Left forelimb (tissue), 1 donor: Measurements from ENCODE around the gene CLCNKB.
A peak's percentile ranks its signal among the peaks of the same experiment; 100 is the strongest.
"Not testable (repeated sequence)": the region's sequence is repeated elsewhere in the genome, so short reads cannot be mapped to it uniquely, and the experiment has no call there.

ENCODE experiments used
- DNase-seq: peaks from one replicate; pipeline ENCODE4 v3.0.0-alpha.2; 2018; ENCODE audit warnings: low spot score

CLCNKB gene

GRCh38 chr1:16043521-16043920 is at the start of gene CLCNKB:
CLCNKB (plus strand) TSS chr1:16043782; CDS start chr1:16044493, 711 bp downstream.
- no peak for DNase-seq

- DNase-seq = no peak
Measured at GRCh38 chr1:15994081-15994480, 49.5 kb upstream of the CLCNKB start.

- no peak for DNase-seq
Measured at GRCh38 chr1:15994590-15995351, 48.8 kb upstream of the CLCNKB start.

- no peak for DNase-seq
Measured at GRCh38 chr1:15997076-15997585, 46.5 kb upstream of the CLCNKB start.

GRCh38 chr1:15997637-15998280 is 45.8 kb upstream of the CLCNKB start:
- DNase-seq = no peak

- DNase-seq = no peak
Measured at GRCh38 chr1:15998929-15999328, 44.7 kb upstream of the CLCNKB start.

- DNase-seq = not testable (repeated sequence)
Measured at GRCh38 chr1:16001274-16001673, 42.3 kb upstream of the CLCNKB start.

GRCh38 chr1:16005597-16005996 is 38.0 kb upstream of the CLCNKB start:
- DNase-seq = no peak

- DNase-seq = no peak
Measured at GRCh38 chr1:16006010-16006409, 37.6 kb upstream of the CLCNKB start.

GRCh38 chr1:16006552-16007485 is 36.8 kb upstream of the CLCNKB start:
- DNase-seq = no peak

- DNase-seq = no peak
Measured at GRCh38 chr1:16007671-16008341, 35.8 kb upstream of the CLCNKB start.

GRCh38 chr1:16009030-16009460 is 34.5 kb upstream of the CLCNKB start:
- DNase-seq = peak; percentile 86

- no peak for DNase-seq
Measured at GRCh38 chr1:16009678-16010077, 33.9 kb upstream of the CLCNKB start.

GRCh38 chr1:16010837-16011236 is 32.7 kb upstream of the CLCNKB start:
- no peak for DNase-seq

GRCh38 chr1:16011936-16012589 is 31.5 kb upstream of the CLCNKB start:
- DNase-seq = no peak

- DNase-seq = no peak
Measured at GRCh38 chr1:16012590-16013219, 30.9 kb upstream of the CLCNKB start.

- DNase-seq = peak; percentile 83
Measured at GRCh38 chr1:16013220-16013907, 30.2 kb upstream of the CLCNKB start.

GRCh38 chr1:16013908-16014258 is 29.7 kb upstream of the CLCNKB start:
- no peak for DNase-seq

GRCh38 chr1:16014509-16015482 is 28.8 kb upstream of the CLCNKB start:
- DNase-seq = no peak
